Lower lobe of right lung (tissue), 2 donors: ENCODE measurements around the gene ZNF148. TPM values are rescaled to one million over a fixed set of nuclear protein-coding genes. Genes with fewer than 3 reads are reported as not detected.

Experiments
- ATAC-seq, 2 donors: fragments of 200-7000 bp; cut with Tn5 transposase; one replicate each; pipeline ENCODE4 v1.9.1; 2020 to 2022; ENCODE audit warnings: mild to moderate bottlenecking in 2 of 2, moderate library complexity in 2 of 2
- DNase-seq: peaks from one replicate; pipeline ENCODE4 v3.0.0-alpha.2; 2020
- H3K27ac ChIP-seq: fragments of 200-600 bp; one replicate; pipeline ENCODE4 v1.8.0; 2022
- H3K27me3 ChIP-seq: fragments of 200-600 bp; one replicate; pipeline ENCODE4 v1.8.0; 2022; ENCODE audit warnings: low read depth
- H3K36me3 ChIP-seq: fragments of 200-600 bp; one replicate; pipeline ENCODE4 v1.8.0; 2022; ENCODE audit warnings: mild to moderate bottlenecking
- H3K4me1 ChIP-seq: fragments of 200-600 bp; one replicate; pipeline ENCODE4 v1.8.0; 2022
- H3K4me3 ChIP-seq: fragments of 200-600 bp; one replicate; pipeline ENCODE4 v1.8.0; 2022; ENCODE audit warnings: mild to moderate bottlenecking
- H3K9me3 ChIP-seq: fragments of 200-600 bp; one replicate; pipeline ENCODE4 v1.8.0; 2022
- CTCF ChIP-seq: fragments of 200-600 bp; IDR thresholded peaks from one replicate; pipeline ENCODE4 v1.8.0; 2022; ENCODE audit warnings: antibody characterized with exemption, mild to moderate bottlenecking
- intact Hi-C: fragments of 100-400 bp; cut with DNase I; formaldehyde crosslinking; loops from one replicate; pipeline ENCODE4 v1.11.0; 2022
- total RNA-seq: library from RNA; stranded (reverse); fragmentation: NEBNext Ultra II Directional; extraction: Animal tissue kit (Norgen Biotek cat#: 25700); gene quantifications from one replicate; pipeline ENCODE4 v1.2.1, GENCODE V29; 2021
- donor health status: DM: no; HTN: yes; CAD: no; lungs with severe emphysema.

ZNF148 gene
- total RNA-seq, 1 donor from 2014 or later, result 48.2 TPM

- Histone ChIP-seq H3K27ac (no peak overlapping the region), H3K27me3 (no peaks in the 10 kb centered on the region), H3K4me1 (no peaks in the 10 kb centered on the region), H3K36me3 (no peaks in the 10 kb centered on the region), H3K9me3 (no peaks in the 10 kb centered on the region), H3K4me3 (no peak overlapping the region)
- TF ChIP-seq CTCF, result no peak
- intact Hi-C loops, result no loop called here
- ATAC-seq, result no peak
- DNase-seq, result no peak
Measured at GRCh38 chr3:125202197-125202596, 172.9 kb downstream of the ZNF148 start.

DNA sequence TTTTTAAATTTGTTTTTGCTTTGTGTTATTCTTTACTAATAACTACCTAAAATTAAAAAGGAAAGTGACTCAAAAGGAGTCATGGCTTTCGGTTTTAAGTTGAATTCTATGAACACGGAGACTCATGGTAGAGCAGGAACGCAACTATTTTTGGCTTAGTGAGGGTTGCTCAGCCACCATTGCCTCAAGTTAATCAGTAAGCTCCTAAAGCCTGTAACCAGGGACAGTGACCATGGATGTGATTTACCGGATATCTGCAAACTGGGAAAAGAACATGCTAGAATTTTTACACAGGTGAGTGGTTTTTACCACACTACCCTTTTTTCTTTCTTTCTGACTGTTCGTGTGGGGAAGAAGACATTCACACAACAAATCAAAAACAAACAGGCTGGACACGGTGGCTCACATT is 174.4 kb downstream of the ZNF148 start:
- no peak for DNase-seq
- intact Hi-C loops, result no loop called here
- no peaks in the 10 kb centered on the region for H3K36me3 ChIP-seq
- H3K4me3 ChIP-seq, result no peak overlapping the region
- no peak overlapping the region for H3K27ac ChIP-seq
- H3K4me1 ChIP-seq, result no peaks in the 10 kb centered on the region
- ATAC-seq, result no peak
- H3K27me3 ChIP-seq, result no peaks in the 10 kb centered on the region
- no peak for TF ChIP-seq CTCF
- no peaks in the 10 kb centered on the region for H3K9me3 ChIP-seq

DNA sequence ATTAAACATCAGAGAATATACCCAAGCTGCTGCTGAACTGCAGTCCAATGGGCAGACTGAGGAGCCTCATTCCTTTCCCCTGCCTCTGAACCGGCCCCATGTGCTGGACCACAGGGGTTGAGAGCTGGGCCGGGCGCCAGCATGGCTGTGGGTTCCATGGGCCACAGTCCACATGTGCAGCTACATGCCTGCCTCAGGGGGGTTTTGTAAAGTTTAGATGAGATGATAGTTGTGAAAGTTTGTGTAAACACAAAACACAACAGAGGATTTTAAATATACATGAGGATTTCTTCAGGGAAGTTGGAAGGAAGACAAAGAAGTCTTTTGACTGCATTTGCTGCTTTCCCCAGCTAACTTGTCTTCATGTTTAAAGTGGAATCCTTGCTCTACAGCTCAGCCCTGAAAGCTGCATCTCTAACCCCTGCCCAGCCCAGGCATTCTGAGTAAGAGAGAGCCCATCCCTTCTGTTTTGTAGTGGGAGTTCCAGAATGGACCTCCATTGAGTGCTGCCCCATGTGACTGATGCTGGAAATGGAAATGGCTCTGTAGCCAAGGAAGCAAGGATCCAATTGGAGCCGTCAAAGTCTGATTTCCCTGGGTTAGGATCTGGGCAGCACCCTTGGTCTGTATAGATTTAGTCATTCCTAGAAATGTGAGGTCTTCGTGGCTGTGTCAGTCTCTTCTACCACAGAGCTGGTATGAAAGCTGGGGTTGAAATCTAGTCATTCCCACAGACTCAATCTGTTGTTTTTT is 180.1 kb downstream of the ZNF148 start:
- no peak overlapping the region for H3K27ac ChIP-seq
- DNase-seq, result no peak
- no peak for TF ChIP-seq CTCF
- no peaks in the 10 kb centered on the region for H3K36me3 ChIP-seq
- no peaks in the 10 kb centered on the region for H3K4me1 ChIP-seq
- no peak overlapping the region for H3K4me3 ChIP-seq
- H3K27me3 ChIP-seq, result no peaks in the 10 kb centered on the region
- no peaks in the 10 kb centered on the region for H3K9me3 ChIP-seq
- no peak for ATAC-seq
- intact Hi-C loops, result no loop called here

DNA sequence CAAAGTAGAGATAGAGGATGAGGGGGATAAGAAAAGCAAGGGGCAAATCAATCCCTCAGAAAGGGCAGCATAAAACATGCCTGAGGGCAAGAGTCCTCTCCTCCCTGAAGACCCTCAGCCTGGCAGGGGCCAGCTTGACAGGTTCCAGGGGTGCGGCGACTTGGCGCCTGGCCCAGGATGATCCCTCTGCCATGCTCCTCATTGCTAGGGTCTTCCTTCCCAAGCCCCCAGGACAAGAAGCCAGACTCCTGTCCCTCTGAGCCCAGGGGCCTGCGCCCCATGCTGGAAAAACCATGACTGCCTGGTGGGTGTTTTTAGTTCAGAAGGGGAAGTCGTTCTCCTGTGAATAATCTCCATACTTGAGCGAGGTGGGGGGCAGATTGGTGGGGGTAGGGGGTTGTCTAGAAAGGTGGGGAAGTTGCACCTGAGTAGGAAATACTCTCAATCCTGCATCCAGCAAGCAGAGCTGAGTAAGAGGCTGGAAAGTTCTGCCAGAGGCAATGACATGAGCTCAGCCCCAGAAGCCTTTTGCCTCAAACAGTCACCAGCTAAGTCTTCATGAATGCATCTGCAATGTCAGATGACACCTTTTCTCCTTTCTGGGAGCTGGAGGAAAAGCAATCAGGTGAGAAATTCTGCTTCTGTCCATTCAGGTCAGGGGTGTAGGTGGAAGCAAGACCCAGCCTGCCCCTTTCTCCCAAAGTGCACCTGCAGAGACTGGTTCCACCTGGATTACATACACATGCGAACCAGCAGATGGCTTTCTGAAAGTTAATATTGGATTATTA is 180.9 kb downstream of the ZNF148 start:
- Histone ChIP-seq H3K27me3 (no peaks in the 10 kb centered on the region), H3K27ac (no peak overlapping the region), H3K4me3 (no peak overlapping the region), H3K36me3 (no peaks in the 10 kb centered on the region), H3K9me3 (no peaks in the 10 kb centered on the region), H3K4me1 (no peaks in the 10 kb centered on the region)
- DNase-seq, result no peak
- no peak for TF ChIP-seq CTCF
- intact Hi-C loops, result no loop called here
- no peak for ATAC-seq

GRCh38 chr3:125192190-125193035 is 182.7 kb downstream of the ZNF148 start:
- H3K27me3 ChIP-seq, result no peaks in the 10 kb centered on the region
- no peak overlapping the region for H3K27ac ChIP-seq
- H3K9me3 ChIP-seq, result no peaks in the 10 kb centered on the region
- H3K4me3 ChIP-seq, result no peak overlapping the region
- intact Hi-C loops, result no loop called here
- TF ChIP-seq CTCF, result no peak
- ATAC-seq (peak; percentile 31 to 61), DNase-seq (no peak)
- H3K36me3 ChIP-seq, result no peaks in the 10 kb centered on the region
- no peaks in the 10 kb centered on the region for H3K4me1 ChIP-seq
